Adrenal gland (tissue), 5 donors: Measurements from ENCODE around the gene PDE3A.
A peak's percentile ranks its signal among the peaks of the same experiment; 100 is the strongest.

Source experiments
- CTCF ChIP-seq, 6 experiments: fragments of 450-650 bp in 4 of 6; fragments of 200-600 bp in 2 of 6; sonication (generic) in 1 of 6; IDR thresholded peaks; 1 replicate in 5 of 6; 2 replicates in 1 of 6; pipeline versions ENCODE4 v1.5.1 to v1.8.0; 2016 to 2021; ENCODE audit warnings: antibody characterized with exemption in 6 of 6, mild to moderate bottlenecking in 2 of 6, moderate library complexity in 1 of 6
- POLR2A ChIP-seq, 2 donors: fragments of 450-650 bp; IDR thresholded peaks; one replicate each; pipeline ENCODE4 v1.6.1; 2017; ENCODE audit warnings: antibody characterized with exemption in 2 of 2, mild to moderate bottlenecking in 2 of 2, moderate library complexity in 1 of 2
- donor health status: DM: no; HTN: no; CAD: no.

GRCh38 chr12:20549108-20549719 lies 180.9 kb downstream of the PDE3A start:
- TF ChIP-seq CTCF (IDR thresholded peaks at IDR 0.05): peak in 5 of 6 experiments; percentile 7 to 38 (median 31)
- no peak for TF ChIP-seq POLR2A (IDR thresholded peaks at IDR 0.05)
